ENCODE measurements around the gene PNPO. TPM values are rescaled to one million over a fixed set of nuclear protein-coding genes. Genes with fewer than 3 reads are reported as not detected.
A peak's percentile ranks its signal among the peaks of the same experiment; 100 is the strongest.

PNPO gene
- total and polyA plus RNA-seq, 4 donors, result 27.8 to 102 (median 51.3) TPM

GRCh38 chr17:47970725-47971499, 29.5 kb downstream of the PNPO start, which contains the start of gene CDK5RAP3:
Gene CDK5RAP3 (plus strand): TSS chr17:47971113. CDS start chr17:47971147, 34 bp downstream.
- TF ChIP-seq MAX (IDR thresholded peaks at IDR 0.05), result peak; percentile 20
- peak; percentile 96 for TF ChIP-seq SP1 (IDR thresholded peaks at IDR 0.05)
- no peak for TF ChIP-seq ZBTB33 (IDR thresholded peaks at IDR 0.05)
- TF ChIP-seq REST (IDR thresholded peaks at IDR 0.05), result peak; percentile 61
- TF ChIP-seq RXRA (IDR thresholded peaks at IDR 0.05), result peak; percentile 14 to 61
- TF ChIP-seq FOXA2 (IDR thresholded peaks at IDR 0.05), result peak; percentile 33
- TF ChIP-seq CTCF (IDR thresholded peaks at IDR 0.05; ENCODE audit: low read depth, low read length, missing input control), result peak; percentile 99
- TF ChIP-seq FOXA1 (IDR thresholded peaks at IDR 0.05), result peak; percentile 42
- no peak for TF ChIP-seq JUND (IDR thresholded peaks at IDR 0.05)
- no peak for TF ChIP-seq HNF4G (IDR thresholded peaks at IDR 0.05)
- peak in 1 of 2 donors; percentile 45 for TF ChIP-seq HNF4A (conservative IDR thresholded peaks at IDR 0.05)
- TF ChIP-seq EGR1 (IDR thresholded peaks at IDR 0.05; ENCODE audit: low read depth in 2 of 2), result no peak
- TF ChIP-seq GABPA (IDR thresholded peaks at IDR 0.05 in 1 of 2, conservative IDR thresholded peaks at IDR 0.05 in 1 of 2), result peak in 1 of 2 donors; percentile 81
- TF ChIP-seq NR2F2 (IDR thresholded peaks at IDR 0.05), result no peak
- peak; percentile 94 for TF ChIP-seq YY1 (IDR thresholded peaks at IDR 0.05)
- TF ChIP-seq TAF1 (conservative IDR thresholded peaks at IDR 0.05), result peak; percentile 35
- peak; percentile 89 to 90 for TF ChIP-seq RAD21 (IDR thresholded peaks at IDR 0.05)
- TF ChIP-seq ATF3 (IDR thresholded peaks at IDR 0.05), result no peak
- peak; percentile 99 for DNase-seq (ENCODE audit: low spot score)
- Histone ChIP-seq H3K9ac (ENCODE audit: low read depth in 1 of 2, low read length in 2 of 2) (peak within 1 kb of the TSS; percentile 29 to 66), H3K27ac (ENCODE audit: low read depth in 1 of 2, low read length in 2 of 2) (peak within 1 kb of the TSS; percentile 58 to 63), H3K27me3 (ENCODE audit: control insufficient read depth in 4 of 4, insufficient read depth in 4 of 4, low read length in 3 of 4) (no peaks in the 10 kb centered on the region), H3K9me3 (ENCODE audit: control insufficient read depth in 4 of 4, low read length in 3 of 4) (no peaks in the 10 kb centered on the region), H3K4me1 (ENCODE audit: control insufficient read depth in 4 of 4, insufficient read depth in 4 of 4, low read length in 3 of 4) (peaks cover 1 to 27% (median 19%) of the 10 kb centered on the region in 4 donors), H3K36me3 (ENCODE audit: control insufficient read depth in 4 of 4, insufficient read depth in 3 of 4, low read depth in 1 of 4, low read length in 3 of 4) (peaks cover 1 to 25% (median 18%) of the 10 kb centered on the region in 4 donors), H3K4me3 (ENCODE audit: low read depth in 1 of 3, low read length in 3 of 3) (peak within 1 kb of the TSS; percentile 70 to 97 (median 89))
- WGBS, result under 1% methylated on average over 62 of the region's 62 CpGs
